Pancreas (tissue), 10 donors: ENCODE measurements around the gene CDKL1. TPM values are rescaled to one million over a fixed set of nuclear protein-coding genes. Genes with fewer than 3 reads are reported as not detected.

ENCODE experiments used
- ATAC-seq, 4 donors: fragments of 200-7000 bp; cut with Tn5 transposase; one replicate each; pipeline versions ENCODE4 v1.8.0 to v1.9.1; 2020; ENCODE audit warnings: mild to moderate bottlenecking in 4 of 4, moderate library complexity in 4 of 4
- DNase-seq, 6 donors: peaks; one replicate each; pipeline ENCODE4 v3.0.0-alpha.2; 2020
- FAIRE-seq: peaks from 2 replicates; lab custom pipeline; 2012; peaks lifted over from hg19 to GRCh38; lab: Jason Lieb, UNC
- H3K27ac ChIP-seq, 4 donors: fragments of 200-600 bp; sonication (generic); 1 replicate in 3 of 4; 2 replicates in 1 of 4; pipeline versions ENCODE4 v1.5.0 to v1.8.0; 2020
- H3K27me3 ChIP-seq, 4 donors: fragments of 200-600 bp; one replicate each; pipeline ENCODE4 v1.8.0; 2021
- H3K36me3 ChIP-seq, 3 donors: fragments of 200-600 bp; sonication (generic) in 1 of 3; one replicate each; pipeline versions ENCODE4 v1.5.0 to v1.8.0; 2020 to 2021
- H3K4me1 ChIP-seq, 3 donors: fragments of 200-600 bp; one replicate each; pipeline ENCODE4 v1.8.0; 2021
- H3K4me3 ChIP-seq, 4 donors: fragments of 200-600 bp; sonication (generic) in 2 of 4; one replicate each; pipeline versions ENCODE4 v1.5.0 to v1.8.0; 2020 to 2021
- H3K9me3 ChIP-seq, 4 donors: fragments of 200-600 bp; one replicate each; pipeline ENCODE4 v1.8.0; 2021
- WGBS, 2 donors: extraction: QIAGEN DNeasy Blood & Tissue Kit; methylation state at CpG; one replicate each; pipeline ENCODE4 v1.1.7; 2013; 5-methylcytosine and 5-hydroxymethylcytosine counted together
- intact Hi-C, 3 donors: fragments of 100-400 bp; cut with DNase I; formaldehyde crosslinking; loops; one replicate each; pipeline versions ENCODE4 v1.11.1 to v1.14.2; 2022
- polyA plus RNA-seq, 2 donors: library from polyadenylated mRNA; stranded (reverse); fragments of 200-250 nt; gene quantifications; one replicate each; pipeline ENCODE4 v1.2.3, GENCODE V29; 2013
- total RNA-seq, 6 donors: library from RNA; stranded (reverse); fragmentation: NEBNext Ultra II Directional in 4 of 6; extraction: Animal tissue kit (Norgen Biotek cat#: 25700) in 4 of 6; gene quantifications; one replicate each; pipeline versions ENCODE4 v1.2.1 to v1.2.4, GENCODE V29; 2021 to 2023
- TF ChIP-seq, protein P1 (sequence below), 4 donors: fragments of 200-600 bp; sonication (generic) in 3 of 4; IDR thresholded peaks; one replicate each; pipeline versions ENCODE4 v1.5.0 to v1.8.0; 2021; ENCODE audit warnings: antibody characterized with exemption in 4 of 4
- donor health status: healthy with polysubstance abuse.
- donor health status: DM: no; HTN: no; CAD: no; lungs with moderate emphysema.
- donor health status: DM: no; HTN: no; CAD: no.
- donor health status: control.
- donor health status: control.
- donor health status: Bipolar disorder and iron deficiency.
- donor health status: DM: yes; HTN: yes; CAD: no.
- donor health status: DM: no; HTN: no; CAD: no.
- donor health status: DM: no; HTN: no; CAD: no.
- donor health status: DM: yes; HTN: yes; CAD: no.

CDKL1 gene
- total and polyA plus RNA-seq, 8 donors: 0.56 to 5.5 (median 3.7) TPM

- ATAC-seq (peak; percentile 63 to 73 (median 69)), DNase-seq (no peak), FAIRE-seq (no peak)
- intact Hi-C loops: no loop called here
- TF ChIP-seq, protein P1, sequence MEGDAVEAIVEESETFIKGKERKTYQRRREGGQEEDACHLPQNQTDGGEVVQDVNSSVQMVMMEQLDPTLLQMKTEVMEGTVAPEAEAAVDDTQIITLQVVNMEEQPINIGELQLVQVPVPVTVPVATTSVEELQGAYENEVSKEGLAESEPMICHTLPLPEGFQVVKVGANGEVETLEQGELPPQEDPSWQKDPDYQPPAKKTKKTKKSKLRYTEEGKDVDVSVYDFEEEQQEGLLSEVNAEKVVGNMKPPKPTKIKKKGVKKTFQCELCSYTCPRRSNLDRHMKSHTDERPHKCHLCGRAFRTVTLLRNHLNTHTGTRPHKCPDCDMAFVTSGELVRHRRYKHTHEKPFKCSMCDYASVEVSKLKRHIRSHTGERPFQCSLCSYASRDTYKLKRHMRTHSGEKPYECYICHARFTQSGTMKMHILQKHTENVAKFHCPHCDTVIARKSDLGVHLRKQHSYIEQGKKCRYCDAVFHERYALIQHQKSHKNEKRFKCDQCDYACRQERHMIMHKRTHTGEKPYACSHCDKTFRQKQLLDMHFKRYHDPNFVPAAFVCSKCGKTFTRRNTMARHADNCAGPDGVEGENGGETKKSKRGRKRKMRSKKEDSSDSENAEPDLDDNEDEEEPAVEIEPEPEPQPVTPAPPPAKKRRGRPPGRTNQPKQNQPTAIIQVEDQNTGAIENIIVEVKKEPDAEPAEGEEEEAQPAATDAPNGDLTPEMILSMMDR (IDR thresholded peaks at IDR 0.05): no peak
- Histone ChIP-seq H3K27me3 (no peaks in the 10 kb centered on the region), H3K9me3 (no peaks in the 10 kb centered on the region), H3K27ac (no peak overlapping the region), H3K36me3 (no peaks in the 10 kb centered on the region), H3K4me1 (peaks cover 0 to 3% (median 0%) of the 10 kb centered on the region in 3 donors), H3K4me3 (no peak overlapping the region)
- WGBS, 2 donors: 31 to 35% methylated on average over 6 of the region's 6 CpGs
Observed at GRCh38 chr14:50407111-50407812, 10.6 kb upstream of the CDKL1 start.

- H3K27ac ChIP-seq: no peak overlapping the region
- no peak for DNase-seq
- no peak for FAIRE-seq
Observed at GRCh38 chr14:50403419-50403818, 6.7 kb upstream of the CDKL1 start.

DNA sequence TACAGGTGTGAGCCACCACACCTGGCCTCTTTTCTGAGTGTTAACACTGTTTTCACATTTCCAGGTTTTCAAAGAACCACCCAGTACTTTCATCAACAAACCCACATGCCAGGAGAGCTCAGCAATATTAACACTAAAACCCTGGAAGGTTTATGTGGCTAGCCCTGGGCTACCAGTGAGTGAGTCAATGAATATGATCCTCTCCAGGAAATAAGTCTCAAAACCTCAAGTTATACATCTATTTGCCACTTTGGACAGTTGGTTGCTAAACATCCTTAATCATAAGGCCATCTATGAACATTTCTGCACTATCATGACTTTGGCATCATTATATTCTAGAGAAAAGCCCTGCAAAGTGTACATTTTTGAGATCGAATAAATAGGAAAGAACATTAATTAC, 6.3 kb upstream of the CDKL1 start:
- WGBS, 2 donors: 84 to 91% methylated on average over 1 of the region's 1 CpG
- ATAC-seq (no peak), FAIRE-seq (no peak), DNase-seq (no peak)
- Histone ChIP-seq H3K4me3 (no peak overlapping the region), H3K27me3 (no peaks in the 10 kb centered on the region), H3K9me3 (no peaks in the 10 kb centered on the region), H3K27ac (no peak overlapping the region), H3K36me3 (no peaks in the 10 kb centered on the region), H3K4me1 (peaks cover 0 to 4% (median 0%) of the 10 kb centered on the region in 3 donors)
- TF ChIP-seq, protein P1 (IDR thresholded peaks at IDR 0.05): no peak
- intact Hi-C loops: no loop called here

More at GRCh38 chr14:50403419-50403818, 6.7 kb upstream of the CDKL1 start:
- Histone ChIP-seq H3K4me1 (peaks cover 0 to 3% (median 0%) of the 10 kb centered on the region in 3 donors), H3K9me3 (no peaks in the 10 kb centered on the region), H3K27me3 (no peaks in the 10 kb centered on the region), H3K36me3 (no peaks in the 10 kb centered on the region), H3K4me3 (no peak overlapping the region)
- intact Hi-C loops: no loop called here
- TF ChIP-seq, protein P1 (IDR thresholded peaks at IDR 0.05): no peak
- ATAC-seq: no peak

GRCh38 chr14:50400461-50400860, 3.8 kb upstream of the CDKL1 start:
- intact Hi-C loops: no loop called here
- Histone ChIP-seq H3K4me1 (peaks cover 0 to 12% (median 0%) of the 10 kb centered on the region in 3 donors), H3K27me3 (no peaks in the 10 kb centered on the region), H3K4me3 (no peak overlapping the region), H3K27ac (no peak overlapping the region), H3K9me3 (no peaks in the 10 kb centered on the region), H3K36me3 (no peaks in the 10 kb centered on the region)
- 95 to 96% methylated on average over 2 of the region's 2 CpGs for WGBS, 2 donors
- DNase-seq: no peak
- no peak for ATAC-seq
- no peak for FAIRE-seq
- TF ChIP-seq, protein P1 (IDR thresholded peaks at IDR 0.05): no peak
